Forelimb muscle (tissue), 1 donor: Measurements from ENCODE around the gene DDX39A. TPM values are rescaled to one million over a fixed set of nuclear protein-coding genes. Genes with fewer than 3 reads are reported as not detected.

ENCODE experiments used
- DNase-seq: peaks from one replicate; pipeline ENCODE4 v3.0.0-alpha.2; 2013; ENCODE audit warnings: low read depth
- polyA plus RNA-seq: library from polyadenylated mRNA; unstranded; fragments of 120-200 nt; gene quantifications from one replicate; pipeline ENCODE4 v1.2.1, GENCODE V29; 2013; ENCODE audit not compliant: insufficient read length

Gene DDX39A
- polyA plus RNA-seq, 1 donor, result 41.3 TPM

DNA sequence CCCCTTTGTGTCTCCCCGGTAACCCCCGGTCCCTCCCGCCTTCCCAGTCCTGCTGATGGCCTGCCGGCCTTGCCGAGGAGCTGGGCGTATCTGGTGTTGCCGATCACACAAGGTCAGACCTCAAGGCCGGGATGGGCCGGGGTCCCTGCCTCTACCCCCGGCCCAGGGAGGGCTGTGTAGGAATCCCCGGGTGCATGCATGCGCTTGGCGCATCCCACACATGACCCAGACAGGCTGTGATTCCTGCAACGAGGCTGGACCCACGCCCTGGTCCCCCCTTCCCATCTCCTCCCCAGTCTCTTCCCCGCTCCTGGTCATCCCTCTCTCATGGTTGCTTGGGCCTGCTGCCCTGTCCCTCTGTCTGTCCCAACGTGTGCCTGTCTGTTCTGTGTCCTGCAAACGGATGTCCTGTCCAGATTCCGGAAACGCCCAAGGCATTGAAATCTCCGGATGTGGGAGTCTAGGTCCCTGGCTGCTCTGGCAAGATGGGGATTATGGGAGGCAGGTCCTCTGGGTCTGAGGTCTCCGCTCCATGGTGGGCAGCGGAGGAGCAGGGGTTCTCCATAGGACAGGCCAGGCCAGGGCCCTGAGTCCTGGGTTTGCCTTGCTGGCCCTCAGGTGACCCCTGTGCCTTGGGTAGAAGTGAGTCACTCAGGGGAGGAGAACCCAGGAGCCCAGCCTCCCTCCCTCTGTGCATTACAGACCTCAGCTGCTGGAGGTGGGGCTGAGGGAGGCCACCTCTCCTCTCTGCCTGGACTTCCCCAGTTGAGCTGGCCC, 15.6 kb upstream of the DDX39A start:
- DNase-seq, result no peak

- no peak for DNase-seq
Observed at GRCh38 chr19:14433554-14434501, 14.7 kb upstream of the DDX39A start.

GRCh38 chr19:14432791-14433553, 13.8 kb upstream of the DDX39A start, which contains the start of gene PKN1:
PKN1 (plus strand) TSS chr19:14433306; CDS start chr19:14433522, 216 bp downstream.
- DNase-seq, result no peak

- DNase-seq, result no peak
Observed at GRCh38 chr19:14430712-14431111, 11.6 kb upstream of the DDX39A start.

GRCh38 chr19:14428882-14429416, 9.8 kb upstream of the DDX39A start:
- DNase-seq, result no peak

- DNase-seq, result no peak
Observed at GRCh38 chr19:14427461-14427860, 8.3 kb upstream of the DDX39A start.

- DNase-seq, result no peak
Observed at GRCh38 chr19:14425696-14426138, 6.6 kb upstream of the DDX39A start.

DNA sequence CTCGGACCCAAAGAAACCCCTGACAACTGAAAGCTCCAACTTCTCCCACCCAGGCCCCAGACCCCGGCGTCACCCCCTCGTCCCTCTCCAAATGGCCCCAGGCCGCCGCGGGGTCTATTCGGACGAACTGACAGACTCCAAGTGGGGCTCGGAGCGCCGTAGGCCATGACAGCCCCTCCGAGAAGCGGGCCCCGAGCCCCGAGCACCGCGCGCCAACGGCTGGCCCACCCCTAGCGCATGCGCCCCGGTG, 360 bp downstream of the DDX39A start:
- DNase-seq, result no peak

GRCh38 chr19:14416817-14417231, 2.3 kb downstream of the DDX39A start:
- DNase-seq, result no peak

DNA sequence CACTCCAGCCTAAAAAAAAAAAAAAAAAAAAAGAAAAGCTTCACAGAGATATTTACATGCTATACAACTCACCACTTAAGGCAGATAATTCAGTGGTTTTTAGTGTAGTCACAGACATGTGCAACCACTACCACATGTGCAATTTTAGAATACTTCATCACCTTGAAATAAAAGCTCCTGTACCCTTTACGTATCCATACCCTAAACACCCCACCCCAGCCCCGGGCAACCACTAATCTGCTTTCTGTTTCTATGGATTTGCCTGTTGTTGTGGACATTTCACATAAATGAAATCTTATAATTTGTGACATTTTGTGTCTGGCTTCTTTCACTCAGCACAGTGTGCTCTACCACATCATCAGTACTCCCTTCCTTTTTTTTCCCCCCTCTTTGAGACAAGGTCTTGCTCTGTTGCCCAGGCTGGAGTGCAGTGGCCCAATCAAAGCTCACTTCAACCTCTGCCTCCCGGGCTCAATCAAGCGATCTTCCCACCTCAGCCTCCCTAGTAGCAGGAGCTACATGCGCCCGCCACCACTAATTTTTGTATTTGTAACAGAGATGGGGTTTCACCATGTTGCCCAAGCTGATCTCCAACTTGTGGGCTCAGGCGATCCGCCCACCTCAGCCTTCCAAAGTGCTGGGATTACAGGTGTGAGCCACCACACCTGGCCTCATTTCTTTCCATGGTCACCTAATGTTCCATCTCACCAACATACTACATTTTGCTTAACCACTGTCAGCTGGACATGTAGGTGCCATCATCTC, 4.0 kb downstream of the DDX39A start:
- DNase-seq, result no peak

DNA sequence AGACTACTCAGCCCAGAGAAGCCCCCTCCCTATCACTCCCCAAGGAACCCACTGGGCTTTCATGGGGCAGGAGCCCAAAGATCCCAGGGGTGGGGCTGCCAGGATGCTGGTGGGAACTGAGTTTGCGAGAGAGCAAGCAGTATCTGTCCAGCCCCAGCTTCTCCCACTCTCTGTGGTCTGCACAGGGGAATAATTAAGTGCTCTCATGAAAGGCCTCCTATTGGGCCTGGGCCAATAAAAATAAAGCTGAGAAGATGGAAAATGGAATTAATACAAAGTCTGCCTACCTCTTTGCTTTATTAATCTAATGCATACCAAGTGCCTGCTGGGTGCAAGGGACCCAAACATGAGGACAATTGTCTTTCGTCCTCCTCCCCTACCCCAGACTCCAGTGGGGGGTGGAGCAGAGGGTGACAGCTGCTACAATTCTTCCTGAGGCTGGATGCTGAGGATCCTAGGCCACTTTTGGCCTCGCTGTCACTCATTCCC, 5.4 kb downstream of the DDX39A start:
- DNase-seq, result no peak

DNA sequence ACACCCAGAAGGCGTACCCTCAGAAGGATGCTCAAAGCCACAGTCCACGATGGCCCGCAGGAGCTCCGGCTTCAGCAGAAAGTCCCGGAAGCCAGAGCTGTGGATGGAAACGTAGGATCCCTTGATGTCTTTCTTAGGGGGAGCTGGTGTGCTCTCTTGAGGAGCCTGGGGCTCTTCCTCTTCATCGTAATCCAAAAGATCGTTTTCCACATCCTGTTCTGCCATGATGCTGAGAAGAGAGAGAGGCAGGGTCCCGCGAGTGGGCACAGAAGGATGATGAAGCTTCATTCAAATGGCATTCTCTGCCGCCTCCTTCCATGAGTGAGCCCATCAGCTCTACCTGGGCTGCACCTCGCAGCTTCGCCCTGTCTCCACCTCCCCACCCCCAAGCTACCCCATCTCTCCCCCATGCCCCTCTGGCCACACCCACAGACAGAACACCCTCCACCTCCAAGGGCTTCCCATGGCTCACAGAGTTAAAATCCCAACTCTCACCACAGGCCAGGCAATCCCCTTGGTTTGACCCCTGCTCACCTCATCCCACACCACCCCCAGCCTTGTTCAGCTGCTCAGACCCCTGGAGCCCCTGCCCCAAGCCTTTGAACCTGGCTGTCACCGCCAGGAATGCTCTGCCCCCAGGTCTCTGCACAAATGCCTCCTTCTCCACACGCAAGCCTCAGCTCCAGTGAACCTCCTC, 6.0 kb downstream of the DDX39A start:
- DNase-seq, result no peak

DNA sequence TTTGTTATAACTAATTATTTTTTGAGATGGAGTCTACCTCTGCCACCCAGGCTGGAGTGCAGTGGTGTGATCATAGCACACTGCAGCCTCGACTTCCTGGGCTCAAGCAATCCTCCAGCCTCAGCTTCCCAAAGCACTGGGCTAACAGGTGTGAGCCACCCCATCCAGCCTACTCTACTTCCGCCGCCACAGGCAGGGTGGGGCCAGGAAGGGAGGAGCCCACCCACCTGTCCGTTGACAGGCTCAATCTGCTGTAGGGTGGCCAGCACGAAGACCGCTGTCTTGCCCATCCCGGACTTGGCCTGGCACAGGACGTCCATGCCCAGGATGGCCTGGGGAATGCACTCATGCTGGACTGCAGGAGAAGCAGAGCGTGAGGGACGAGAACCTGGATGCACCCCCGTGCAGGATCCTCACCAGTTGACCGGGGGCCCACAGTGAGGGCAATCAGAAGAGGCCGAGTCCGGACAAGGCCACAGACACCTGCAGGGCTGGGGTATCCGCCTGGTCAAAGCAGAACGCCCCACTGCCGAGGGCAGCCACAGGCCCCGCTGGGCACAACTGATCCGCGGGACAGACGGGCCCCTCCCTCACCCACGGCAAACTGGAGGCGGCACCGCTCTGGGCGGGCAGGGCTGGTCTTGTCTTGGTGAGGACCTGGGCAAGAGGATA, 6.7 kb downstream of the DDX39A start:
- no peak for DNase-seq

GRCh38 chr19:14411938-14412245, 7.2 kb downstream of the DDX39A start:
- DNase-seq, result no peak

DNA sequence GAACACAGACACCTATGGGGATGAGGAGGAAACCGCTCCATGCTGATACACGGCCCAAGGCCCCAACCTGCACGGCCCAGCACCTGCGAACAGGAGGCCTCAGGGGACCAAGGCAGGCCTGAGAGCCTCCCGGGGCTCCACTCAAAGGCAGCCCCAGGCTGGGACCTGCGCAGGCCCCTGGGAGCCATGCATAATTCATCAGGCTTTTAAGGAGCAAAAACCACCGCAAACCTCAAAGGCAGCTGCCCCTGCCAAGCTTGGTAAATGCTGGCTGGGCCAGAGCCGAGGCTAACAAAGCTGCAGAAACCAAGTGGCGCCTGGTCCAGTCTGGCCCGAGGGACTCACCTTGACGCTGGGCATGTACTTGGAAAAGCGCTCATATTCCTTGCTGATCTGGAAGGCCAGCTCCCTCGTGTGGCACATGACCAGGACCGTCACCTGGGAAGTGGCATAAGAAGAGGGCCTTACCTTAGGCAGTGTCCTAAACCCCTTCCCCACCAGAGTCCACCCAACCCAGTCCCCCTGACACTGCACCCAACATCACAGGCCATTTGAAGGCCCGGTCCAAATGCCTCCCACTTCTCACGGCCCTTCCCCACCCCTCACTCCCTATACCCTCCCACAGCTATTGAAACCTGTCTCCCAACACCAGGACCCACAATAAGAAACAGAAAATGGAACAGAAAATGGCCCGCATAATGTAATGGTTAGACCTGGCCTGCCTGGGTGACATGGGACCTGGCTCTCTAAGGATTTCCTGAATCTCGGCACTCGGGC, 7.8 kb downstream of the DDX39A start:
- no peak for DNase-seq

GRCh38 chr19:14410091-14411051, 8.8 kb downstream of the DDX39A start:
- no peak for DNase-seq

GRCh38 chr19:14409146-14410023, 9.8 kb downstream of the DDX39A start:
- no peak for DNase-seq
